CD14-positive monocyte (primary cell): Measurements from ENCODE around the gene NID1. TPM values are rescaled to one million over a fixed set of nuclear protein-coding genes. Genes with fewer than 3 reads are reported as not detected.
"Not testable (repeated sequence)": the region's sequence is repeated elsewhere in the genome, so short reads cannot be mapped to it uniquely, and the experiment has no call there.

ENCODE experiments used
- DNase-seq, 3 donors: peaks; one replicate each; pipeline ENCODE4 v3.0.0-alpha.2; 2011 to 2022
- H2AFZ ChIP-seq: 2 replicates; pipeline ENCODE4 v1.6.0; 2012; ENCODE audit warnings: mild to moderate bottlenecking, low read depth, low read length, inconsistent platforms; ENCODE audit not compliant: insufficient read depth, poor library complexity, severe bottlenecking
- H3K27ac ChIP-seq, 2 donors: 1 replicate in 1 of 2; 2 replicates in 1 of 2; pipeline ENCODE4 v1.5.1; 2012 to 2013; ENCODE audit warnings: low read length in 2 of 2, control low read depth in 1 of 2, inconsistent platforms in 1 of 2, low read depth in 1 of 2, mild to moderate bottlenecking in 1 of 2
- H3K27me3 ChIP-seq, 2 donors: one replicate each; pipeline versions ENCODE4 v1.6.0 to v1.6.1; 2011 to 2013; ENCODE audit warnings: low read length in 2 of 2; ENCODE audit not compliant: control insufficient read depth in 2 of 2, insufficient read depth in 2 of 2
- H3K36me3 ChIP-seq, 2 donors: replicated peaks in 1 of 2; 1 replicate in 1 of 2; 2 replicates in 1 of 2; pipeline versions ENCODE4 v1.5.1 to v1.6.1; 2012 to 2013; ENCODE audit warnings: low read length in 2 of 2, control low read depth in 1 of 2, inconsistent platforms in 1 of 2, mild to moderate bottlenecking in 1 of 2; ENCODE audit not compliant: insufficient read depth in 2 of 2, control insufficient read depth in 1 of 2
- H3K4me1 ChIP-seq, 2 donors: 1 replicate in 1 of 2; 2 replicates in 1 of 2; pipeline versions ENCODE4 v1.5.1 to v1.6.1; 2012 to 2013; ENCODE audit warnings: low read length in 2 of 2, control low read depth in 1 of 2, inconsistent platforms in 1 of 2, mild to moderate bottlenecking in 1 of 2, moderate library complexity in 1 of 2; ENCODE audit not compliant: insufficient read depth in 2 of 2, control insufficient read depth in 1 of 2
- H3K4me2 ChIP-seq: replicated peaks from 2 replicates; pipeline ENCODE3; 2012; ENCODE audit warnings: low read length, moderate library complexity, mild to moderate bottlenecking; ENCODE audit not compliant: poor library complexity, severe bottlenecking; ENCODE audit errors: extremely low read depth
- H3K4me3 ChIP-seq, 3 experiments: fragments of 200-600 bp in 1 of 3; sonication (generic) in 1 of 3; replicated peaks in 1 of 3; 1 replicate in 2 of 3; 2 replicates in 1 of 3; pipeline ENCODE4 v1.5.1; 2011 to 2013; ENCODE audit warnings: low read length in 3 of 3, mild to moderate bottlenecking in 3 of 3, control low read depth in 2 of 3, low read depth in 2 of 3, inconsistent platforms in 1 of 3, moderate library complexity in 1 of 3
- H3K79me2 ChIP-seq: 2 replicates; pipeline ENCODE4 v1.6.0; 2012; ENCODE audit warnings: mild to moderate bottlenecking, control low read depth, inconsistent platforms, low read length, moderate library complexity; ENCODE audit not compliant: insufficient read depth
- H3K9ac ChIP-seq: 2 replicates; pipeline ENCODE4 v1.6.0; 2017; ENCODE audit warnings: low read length, mild to moderate bottlenecking; ENCODE audit not compliant: insufficient read depth, poor library complexity, severe bottlenecking
- H3K9me3 ChIP-seq, 2 donors: replicated peaks in 1 of 2; 1 replicate in 1 of 2; 2 replicates in 1 of 2; pipeline versions ENCODE4 v1.5.1 to v1.6.1; 2012 to 2013; ENCODE audit warnings: low read length in 2 of 2, control low read depth in 1 of 2; ENCODE audit not compliant: control insufficient read depth in 1 of 2, insufficient read depth in 1 of 2
- H4K20me1 ChIP-seq: 2 replicates; pipeline ENCODE4 v1.6.0; 2012; ENCODE audit warnings: mild to moderate bottlenecking, low read length, control low read depth, moderate library complexity; ENCODE audit not compliant: insufficient read depth
- H3K27ac Mint-ChIP-seq, 7 donors: one replicate each; pipeline ENCODE4 v1.8.0; 2020; ENCODE audit warnings: mild to moderate bottlenecking in 7 of 7, mixed read lengths in 7 of 7, moderate library complexity in 6 of 7, inconsistent platforms in 2 of 7
- H3K27me3 Mint-ChIP-seq, 3 donors: one replicate each; pipeline ENCODE4 v1.8.0; 2021 to 2022; ENCODE audit warnings: low read depth in 3 of 3, mild to moderate bottlenecking in 3 of 3, mixed read lengths in 3 of 3, moderate library complexity in 3 of 3, inconsistent platforms in 1 of 3
- H3K36me3 Mint-ChIP-seq, 2 donors: one replicate each; pipeline ENCODE4 v1.8.0; 2020; ENCODE audit warnings: mixed read lengths in 2 of 2, inconsistent platforms in 1 of 2, mild to moderate bottlenecking in 1 of 2
- H3K4me1 Mint-ChIP-seq: one replicate; pipeline ENCODE4 v1.8.0; 2020; ENCODE audit warnings: mild to moderate bottlenecking, mixed read lengths
- H3K4me3 Mint-ChIP-seq, 2 donors: one replicate each; pipeline ENCODE4 v1.8.0; 2020; ENCODE audit warnings: mild to moderate bottlenecking in 2 of 2, mixed read lengths in 2 of 2, moderate library complexity in 1 of 2
- H3K9me3 Mint-ChIP-seq, 7 donors: one replicate each; pipeline ENCODE4 v1.8.0; 2020 to 2022; ENCODE audit warnings: mixed read lengths in 7 of 7, mild to moderate bottlenecking in 6 of 7, moderate library complexity in 6 of 7, inconsistent platforms in 2 of 7
- CTCF ChIP-seq: fragments of 200-600 bp; IDR thresholded peaks from one replicate; pipeline ENCODE4 v1.8.0; 2022; ENCODE audit warnings: antibody characterized with exemption, mild to moderate bottlenecking
- WGBS: methylation state at CpG from one replicate; pipeline ENCODE4 v1.1.5; 2013; ENCODE audit warnings: missing lambda C conversion rate; ENCODE audit not compliant: insufficient coverage; 5-methylcytosine and 5-hydroxymethylcytosine counted together
- intact Hi-C, 2 donors: fragments of 100-400 bp; cut with micrococcal nuclease; formaldehyde crosslinking; loops; one replicate each; pipeline versions ENCODE4 v1.15.0 to v1.15.1; 2023
- polyA plus RNA-seq, 3 donors: library from polyadenylated mRNA; depleted of rRNA in 1 of 3; unstranded in 2 of 3; stranded (reverse) in 1 of 3; fragments of 300-500 nt in 2 of 3; fragments of >200 nt in 1 of 3; fragmentation: Illumina TruSeq in 2 of 3; gene quantifications; 1 replicate in 2 of 3; 2 replicates in 1 of 3; pipeline ENCODE4 v1.2.3, GENCODE V29; 2012 to 2021

Gene NID1
- polyA plus RNA-seq, 3 donors, result 6.8 to 19.7 (median 14.4) TPM

- no peak for DNase-seq
- Histone ChIP-seq H3K4me3 (no peak overlapping the region), H3K27me3 (no peaks in the 10 kb centered on the region), H3K9ac (no peak overlapping the region), H4K20me1 (no peaks in the 10 kb centered on the region), H3K79me2 (peaks cover 19% of the 10 kb centered on the region), H3K9me3 (no peaks in the 10 kb centered on the region), H2AFZ (no peak overlapping the region), H3K36me3 (no peaks in the 10 kb centered on the region), H3K4me2 (no peak overlapping the region), H3K27ac (no peak overlapping the region), H3K4me1 (peaks cover 49 to 63% of the 10 kb centered on the region in 2 donors)
- TF ChIP-seq CTCF, result no peak
- H3K9me3 Mint-ChIP-seq, result no peaks in the 10 kb centered on the region
- peaks cover 63% of the 10 kb centered on the region for H3K4me1 Mint-ChIP-seq
- no peaks in the 10 kb centered on the region for H3K36me3 Mint-ChIP-seq
- H3K4me3 Mint-ChIP-seq, result no peak overlapping the region
- WGBS, result no CpG with 5 or more reads among the region's 4 CpGs
- peak overlapping the region in 1 of 7 donors; percentile 58 for H3K27ac Mint-ChIP-seq
- intact Hi-C loops, result no loop called here
- H3K27me3 Mint-ChIP-seq, result peaks cover 0 to 1% (median 0%) of the 10 kb centered on the region in 3 donors
These were observed 135.7 kb downstream of the NID1 start for GRCh38 chr1:235929216-235929615.

GRCh38 chr1:235928197-235928596, 136.7 kb downstream of the NID1 start:
- Mint-ChIP-seq H3K36me3 (no peaks in the 10 kb centered on the region), H3K4me1 (peaks cover 63% of the 10 kb centered on the region), H3K27me3 (peaks cover 0 to 1% (median 0%) of the 10 kb centered on the region in 3 donors), H3K4me3 (no peak overlapping the region), H3K9me3 (no peaks in the 10 kb centered on the region), H3K27ac (peak overlapping the region in 6 of 7 donors; percentile 40 to 75 (median 60))
- H3K79me2 ChIP-seq, result peaks cover 19% of the 10 kb centered on the region
- no peak for TF ChIP-seq CTCF
- no peaks in the 10 kb centered on the region for H3K36me3 ChIP-seq
- H3K27me3 ChIP-seq, result no peaks in the 10 kb centered on the region
- no peak overlapping the region for H2AFZ ChIP-seq
- H3K4me2 ChIP-seq, result no peak overlapping the region
- DNase-seq, result peak in 2 of 3 donors; percentile 33 to 61
- WGBS, result no CpG with 5 or more reads among the region's 2 CpGs
- H4K20me1 ChIP-seq, result no peaks in the 10 kb centered on the region
- H3K9ac ChIP-seq, result no peak overlapping the region
- no peaks in the 10 kb centered on the region for H3K9me3 ChIP-seq
- intact Hi-C loops, result no loop called here
- peaks cover 47 to 63% of the 10 kb centered on the region in 2 donors for H3K4me1 ChIP-seq
- H3K4me3 ChIP-seq, result no peak overlapping the region
- H3K27ac ChIP-seq, result no peak overlapping the region

GRCh38 chr1:235927551-235927950, 137.3 kb downstream of the NID1 start:
- H4K20me1 ChIP-seq, H2AFZ ChIP-seq, intact Hi-C loops, H3K27me3 Mint-ChIP-seq, H3K4me3 ChIP-seq, H3K27me3 ChIP-seq, H3K9me3 ChIP-seq, H3K36me3 ChIP-seq, H3K9ac ChIP-seq, H3K4me2 ChIP-seq, H3K4me3 Mint-ChIP-seq, DNase-seq, H3K27ac ChIP-seq, H3K9me3 Mint-ChIP-seq, H3K36me3 Mint-ChIP-seq: not testable (repeated sequence)
- H3K27ac Mint-ChIP-seq, result peak overlapping the region in 2 of 7 donors; percentile 33 to 54
- peaks cover 44 to 61% of the 10 kb centered on the region in 2 donors for H3K4me1 ChIP-seq
- peaks cover 13% of the 10 kb centered on the region for H3K79me2 ChIP-seq
- peaks cover 62% of the 10 kb centered on the region for H3K4me1 Mint-ChIP-seq
